B cell (primary cell): Measurements from ENCODE around the gene ZNF790. TPM values are rescaled to one million over a fixed set of nuclear protein-coding genes. Genes with fewer than 3 reads are reported as not detected.

ENCODE experiments used
- ATAC-seq: fragments of 200-7000 bp; cut with Tn5 transposase; one replicate; pipeline ENCODE4 v1.10.0; 2021; ENCODE audit warnings: low read depth, mild to moderate bottlenecking, moderate number of reproducible peaks, moderate library complexity
- CTCF ChIA-PET: fragments of 350-600 bp; sonication (Branson Sonifier 250); formaldehyde crosslinking; loops from one replicate; lab custom pipeline; 2021; ENCODE audit warnings: antibody characterized with exemption, inconsistent platforms; lab: Charles Lee
- POLR2A ChIA-PET: fragments of 350-600 bp; sonication (Branson Sonifier 250); formaldehyde crosslinking; loops from one replicate; lab custom pipeline; 2021; ENCODE audit warnings: antibody characterized with exemption; lab: Charles Lee
- DNase-seq: peaks from one replicate; pipeline ENCODE4 v3.0.0; 2013
- H2AFZ ChIP-seq: 2 replicates; pipeline ENCODE4 v1.6.1; 2012; ENCODE audit warnings: mild to moderate bottlenecking, low read depth, low read length; ENCODE audit not compliant: insufficient read depth, poor library complexity, severe bottlenecking
- H3K27ac ChIP-seq, 2 donors: 1 replicate in 1 of 2; 2 replicates in 1 of 2; pipeline ENCODE4 v1.5.1; 2012 to 2013; ENCODE audit warnings: low read length in 2 of 2, mild to moderate bottlenecking in 2 of 2, moderate library complexity in 1 of 2
- H3K27me3 ChIP-seq, 4 experiments: fragments of 200-600 bp in 1 of 4; sonication (generic) in 1 of 4; replicated peaks in 1 of 4; 1 replicate in 2 of 4; 2 replicates in 2 of 4; pipeline versions ENCODE4 v1.6.1 to v1.7.0; 2013 to 2016; ENCODE audit warnings: low read length in 3 of 4, mild to moderate bottlenecking in 2 of 4, mixed read lengths in 1 of 4, moderate library complexity in 1 of 4; ENCODE audit not compliant: insufficient read depth in 4 of 4, control insufficient read depth in 3 of 4; ENCODE audit errors: control extremely low read depth in 1 of 4
- H3K36me3 ChIP-seq, 2 experiments: replicated peaks in 1 of 2; 1 replicate in 1 of 2; 2 replicates in 1 of 2; pipeline versions ENCODE4 v1.6.1 to v1.7.1; 2013; ENCODE audit warnings: low read length in 1 of 2; ENCODE audit not compliant: insufficient read depth in 2 of 2, control insufficient read depth in 1 of 2; ENCODE audit errors: control extremely low read depth in 1 of 2, extremely low read depth in 1 of 2
- H3K4me1 ChIP-seq, 2 donors: fragments of 200-600 bp in 1 of 2; sonication (generic) in 1 of 2; 1 replicate in 1 of 2; 2 replicates in 1 of 2; pipeline versions ENCODE4 v1.5.1 to v1.6.1; 2013 to 2017; ENCODE audit warnings: low read length in 2 of 2; ENCODE audit not compliant: control insufficient read depth in 2 of 2, insufficient read depth in 2 of 2
- H3K4me2 ChIP-seq: replicated peaks from 2 replicates; pipeline ENCODE3; 2012; ENCODE audit warnings: mild to moderate bottlenecking, low read depth, low read length; ENCODE audit not compliant: poor library complexity, severe bottlenecking
- H3K4me3 ChIP-seq, 5 experiments: fragments of 200-600 bp in 1 of 5; sonication (generic) in 1 of 5; 1 replicate in 3 of 5; 2 replicates in 2 of 5; pipeline versions ENCODE4 v1.5.1 to v1.7.0; 2011 to 2016; ENCODE audit warnings: low read length in 4 of 5, mild to moderate bottlenecking in 4 of 5, low read depth in 2 of 5, control low read depth in 1 of 5, moderate library complexity in 1 of 5; ENCODE audit not compliant: insufficient read depth in 1 of 5; ENCODE audit errors: control extremely low read depth in 1 of 5, extremely low read depth in 1 of 5
- H3K79me2 ChIP-seq: fragments of 200-600 bp; sonication (generic); one replicate; pipeline ENCODE4 v1.6.0; 2016; ENCODE audit warnings: low read length; ENCODE audit not compliant: control insufficient read depth, insufficient read depth
- H3K9ac ChIP-seq: fragments of 200-600 bp; sonication (generic); 2 replicates; pipeline ENCODE4 v1.6.1; 2017; ENCODE audit warnings: mild to moderate bottlenecking, low read length, moderate library complexity
- H3K9me3 ChIP-seq, 3 donors: one replicate each; pipeline versions ENCODE4 v1.6.1 to v1.7.1; 2013; ENCODE audit warnings: low read length in 2 of 3; ENCODE audit not compliant: control insufficient read depth in 2 of 3, insufficient read depth in 1 of 3; ENCODE audit errors: control extremely low read depth in 1 of 3
- H4K20me1 ChIP-seq: 2 replicates; pipeline ENCODE4 v1.6.0; 2012; ENCODE audit warnings: mild to moderate bottlenecking, low read length; ENCODE audit not compliant: insufficient read depth, control insufficient read depth, poor library complexity, severe bottlenecking
- H3K27ac Mint-ChIP-seq: one replicate; pipeline ENCODE4 v1.8.0; 2021; ENCODE audit warnings: mixed read lengths
- H3K27me3 Mint-ChIP-seq: one replicate; pipeline ENCODE4 v1.8.0; 2021; ENCODE audit warnings: mixed read lengths
- H3K4me1 Mint-ChIP-seq: one replicate; pipeline ENCODE4 v1.8.0; 2021; ENCODE audit warnings: mixed read lengths
- H3K4me3 Mint-ChIP-seq: one replicate; pipeline ENCODE4 v1.8.0; 2021; ENCODE audit warnings: mixed read lengths
- H3K9me3 Mint-ChIP-seq: one replicate; pipeline ENCODE4 v1.8.0; 2022; ENCODE audit warnings: mixed read lengths; ENCODE audit not compliant: insufficient read depth
- CTCF ChIP-seq: fragments of 200-600 bp; IDR thresholded peaks from one replicate; pipeline ENCODE4 v1.8.0; 2022; ENCODE audit warnings: antibody characterized with exemption, mild to moderate bottlenecking
- EZH2 ChIP-seq: IDR thresholded peaks from 2 replicates; pipeline ENCODE4 v1.6.1; 2012; ENCODE audit warnings: borderline replicate concordance, low read depth, mild to moderate bottlenecking, moderate library complexity, low read length; ENCODE audit not compliant: insufficient read depth, poor library complexity, severe bottlenecking
- WGBS: methylation state at CpG from one replicate; pipeline ENCODE4 v1.1.5; 2013; ENCODE audit warnings: missing lambda C conversion rate; ENCODE audit not compliant: insufficient coverage; 5-methylcytosine and 5-hydroxymethylcytosine counted together
- intact Hi-C: fragments of 100-400 bp; cut with micrococcal nuclease; formaldehyde crosslinking; loops from one replicate; pipeline ENCODE4 v1.10.0; 2022
- polyA plus RNA-seq: library from polyadenylated mRNA; depleted of rRNA; stranded (reverse); fragments of >200 nt; gene quantifications from 2 replicates; pipeline ENCODE4 v1.2.3, GENCODE V29; 2012
- total RNA-seq, 2 donors: library from RNA; stranded (reverse); fragments of 120-200 nt in 1 of 2; gene quantifications; 1 replicate in 1 of 2; 2 replicates in 1 of 2; pipeline versions ENCODE4 v1.2.3 to v1.2.4, GENCODE V29; 2013 to 2022

Gene ZNF790
- total and polyA plus RNA-seq, 2 donors (not counting 1 experiment from before 2014, with no cell fraction given): 1.1 to 14.8 TPM

DNA sequence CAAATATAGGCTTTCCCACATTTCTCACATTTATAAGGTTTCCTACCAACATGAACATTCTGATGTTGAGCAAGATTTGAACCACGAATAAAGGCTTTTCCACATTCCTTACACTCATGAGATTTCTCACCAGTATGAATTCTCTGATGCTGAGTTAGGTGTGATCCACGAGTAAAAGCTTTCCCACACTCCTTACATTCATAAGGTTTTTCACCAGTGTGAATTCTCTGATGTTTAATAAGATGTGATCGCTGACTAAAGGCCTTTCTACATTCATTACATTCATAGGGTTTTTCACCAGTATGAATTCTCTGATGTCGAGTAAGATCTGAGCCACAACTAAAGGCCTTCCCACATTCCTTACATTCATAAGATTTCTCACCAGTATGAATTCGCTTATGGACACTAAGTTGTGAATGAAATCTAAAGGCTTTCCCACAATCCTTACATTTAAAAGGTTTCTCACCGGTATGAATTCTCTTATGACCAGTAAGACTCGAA, 19.0 kb downstream of the ZNF790 start:
- intact Hi-C loops: no loop called here
- Histone ChIP-seq H3K36me3 (peaks cover 19 to 38% of the 10 kb centered on the region in 2 experiments), H3K79me2 (peaks cover 30% of the 10 kb centered on the region), H2AFZ (no peak overlapping the region), H3K4me2 (no peak overlapping the region), H4K20me1 (no peaks in the 10 kb centered on the region), H3K27ac (no peak overlapping the region), H3K27me3 (no peaks in the 10 kb centered on the region), H3K4me3 (peak overlapping the region in 1 of 5 experiments; percentile 4), H3K9me3 (peaks cover 44 to 88% (median 58%) of the 10 kb centered on the region in 3 donors), H3K4me1 (no peaks in the 10 kb centered on the region), H3K9ac (no peak overlapping the region)
- H3K27me3 Mint-ChIP-seq: no peaks in the 10 kb centered on the region
- POLR2A ChIA-PET: no interaction called here
- no CpG with 5 or more reads among the region's 7 CpGs for WGBS
- no peak overlapping the region for H3K4me3 Mint-ChIP-seq
- H3K9me3 Mint-ChIP-seq: peaks cover 11% of the 10 kb centered on the region
- CTCF ChIA-PET: no interaction called here
- no peak for DNase-seq
- H3K4me1 Mint-ChIP-seq: no peaks in the 10 kb centered on the region
- no peak for ATAC-seq
- H3K27ac Mint-ChIP-seq: no peak overlapping the region
- TF ChIP-seq EZH2 (no peak), CTCF (no peak)

DNA sequence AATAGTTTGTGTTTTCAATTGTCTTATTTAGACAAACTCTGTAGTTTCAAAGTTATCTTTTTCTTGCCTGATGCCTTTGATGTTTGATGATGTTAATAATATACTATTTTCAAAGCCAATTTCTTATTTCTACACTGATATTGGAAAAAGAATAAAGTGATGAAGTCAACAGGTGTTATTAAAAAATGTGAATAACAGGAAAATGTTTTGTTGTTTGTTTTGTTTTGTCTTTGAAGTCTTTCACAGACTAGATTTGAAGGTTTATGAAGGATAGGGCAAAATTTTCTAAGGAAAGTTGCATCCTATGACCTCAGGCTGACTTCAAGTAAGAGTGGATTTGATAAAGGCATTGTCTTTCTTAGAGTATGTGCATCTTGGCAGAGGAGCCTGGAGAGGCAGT, 31.2 kb downstream of the ZNF790 start:
- Histone ChIP-seq H3K36me3 (peaks cover 13 to 28% of the 10 kb centered on the region in 2 experiments), H3K9me3 (peaks cover 18 to 56% (median 45%) of the 10 kb centered on the region in 3 donors), H3K9ac (no peak overlapping the region), H3K4me1 (no peaks in the 10 kb centered on the region), H3K79me2 (peaks cover 23% of the 10 kb centered on the region), H4K20me1 (no peaks in the 10 kb centered on the region), H3K27ac (no peak overlapping the region), H3K4me2 (no peak overlapping the region), H3K27me3 (no peaks in the 10 kb centered on the region), H2AFZ (no peak overlapping the region), H3K4me3 (no peak overlapping the region)
- Mint-ChIP-seq H3K4me3 (no peak overlapping the region), H3K9me3 (peaks cover 22% of the 10 kb centered on the region), H3K27me3 (no peaks in the 10 kb centered on the region), H3K4me1 (no peaks in the 10 kb centered on the region), H3K27ac (no peak overlapping the region)
- TF ChIP-seq CTCF (no peak), EZH2 (no peak)
- CTCF ChIA-PET: no interaction called here
- no peak for ATAC-seq
- intact Hi-C loops: no loop called here
- no peak for DNase-seq
- POLR2A ChIA-PET: no interaction called here
